ENCODE results near the gene CFAP97. TPM values are rescaled to one million over a fixed set of nuclear protein-coding genes. Genes with fewer than 3 reads are reported as not detected.
A peak's percentile ranks its signal among the peaks of the same experiment; 100 is the strongest.

Gene CFAP97
- total and polyA plus RNA-seq, 8 donors, result 25.7 to 46.0 (median 40.2) TPM

GRCh38 chr4:185224597-185224996 is 20.8 kb upstream of the CFAP97 start:
- ATAC-seq, result no peak
- Histone ChIP-seq H3K9me3 (no peaks in the 10 kb centered on the region), H3K36me3 (no peaks in the 10 kb centered on the region)

GRCh38 chr4:185222598-185222997 is 18.8 kb upstream of the CFAP97 start:
- Histone ChIP-seq H3K27ac (no peak overlapping the region), H3K4me3 (no peak overlapping the region), H3K27me3 (no peaks in the 10 kb centered on the region), H3K4me1 (peaks cover 14 to 17% of the 10 kb centered on the region in 2 donors), H3K36me3 (no peaks in the 10 kb centered on the region), H3K9me3 (no peaks in the 10 kb centered on the region)
- intact Hi-C loops (cut with DNase I), result no loop called here
- no peak for ATAC-seq
- TF ChIP-seq CTCF (IDR thresholded peaks at IDR 0.05), result no peak
- DNase-seq, result no peak

More at GRCh38 chr4:185224597-185224996, 20.8 kb upstream of the CFAP97 start:
- Histone ChIP-seq H3K27me3 (no peaks in the 10 kb centered on the region), H3K4me1 (peaks cover 11 to 18% of the 10 kb centered on the region in 2 donors), H3K27ac (no peak overlapping the region), H3K4me3 (no peak overlapping the region)
- intact Hi-C loops (cut with DNase I), result no loop called here
- DNase-seq, result no peak
- no peak for TF ChIP-seq CTCF (IDR thresholded peaks at IDR 0.05)

GRCh38 chr4:185221912-185222311 is 18.1 kb upstream of the CFAP97 start:
- no peak overlapping the region for H3K4me3 ChIP-seq
- ATAC-seq (no peak), DNase-seq (no peak)
- no peak overlapping the region for H3K27ac ChIP-seq
- intact Hi-C loops (cut with DNase I), result no loop called here
- no peaks in the 10 kb centered on the region for H3K36me3 ChIP-seq
- TF ChIP-seq CTCF (IDR thresholded peaks at IDR 0.05), result no peak
- H3K9me3 ChIP-seq, result no peaks in the 10 kb centered on the region
- peaks cover 10 to 14% of the 10 kb centered on the region in 2 donors for H3K4me1 ChIP-seq
- no peaks in the 10 kb centered on the region for H3K27me3 ChIP-seq

- ATAC-seq (peak; percentile 9), DNase-seq (no peak)
- Histone ChIP-seq H3K27me3 (no peaks in the 10 kb centered on the region), H3K27ac (no peak overlapping the region), H3K9me3 (no peaks in the 10 kb centered on the region), H3K36me3 (no peaks in the 10 kb centered on the region), H3K4me1 (peaks cover 8 to 11% of the 10 kb centered on the region in 2 donors), H3K4me3 (no peak overlapping the region)
- no peak for TF ChIP-seq CTCF (IDR thresholded peaks at IDR 0.05)
- intact Hi-C loops (cut with DNase I), result no loop called here
These were observed 17.7 kb upstream of the CFAP97 start for GRCh38 chr4:185221491-185221890.

GRCh38 chr4:185219551-185220344 is 15.9 kb upstream of the CFAP97 start:
- H3K27me3 ChIP-seq, result no peaks in the 10 kb centered on the region
- no peak overlapping the region for H3K4me3 ChIP-seq
- no peak for TF ChIP-seq CTCF (IDR thresholded peaks at IDR 0.05)
- intact Hi-C loops (cut with DNase I), result loop anchor here in 1 of 2 donors (10.0 kb wide), 1 partner anchor 175 kb away; the partner anchor contains the start of genes ANKRD37 and LRP2BP
- H3K27ac ChIP-seq, result no peak overlapping the region
- H3K36me3 ChIP-seq, result no peaks in the 10 kb centered on the region
- DNase-seq (peak in 2 of 4 donors; percentile 41 to 72), ATAC-seq (peak; percentile 16)
- H3K9me3 ChIP-seq, result no peaks in the 10 kb centered on the region
- H3K4me1 ChIP-seq, result peaks cover 8 to 11% of the 10 kb centered on the region in 2 donors
